ENCODE data around the gene ATXN1. TPM values are rescaled to one million over a fixed set of nuclear protein-coding genes. Genes with fewer than 3 reads are reported as not detected.

ATXN1 gene
- total RNA-seq, 1 donor from 2014 or later: 107 TPM

- Mint-ChIP-seq H3K27me3 (ENCODE audit: insufficient read depth) (no peaks in the 10 kb centered on the region), H3K4me3 (no peak overlapping the region), H3K4me1 (ENCODE audit: low read depth) (peaks cover 90% of the 10 kb centered on the region), H3K36me3 (ENCODE audit: low read depth) (peaks cover 57% of the 10 kb centered on the region), H3K9me3 (no peaks in the 10 kb centered on the region), H3K27ac (no peak overlapping the region)
- intact Hi-C loops (cut with micrococcal nuclease): no loop called here
- no peak for DNase-seq (ENCODE audit: low spot score)
Measured at GRCh38 chr6:16490616-16491015, 270.6 kb downstream of the ATXN1 start.

GRCh38 chr6:16488813-16489212 lies 272.4 kb downstream of the ATXN1 start:
- H3K27ac Mint-ChIP-seq: peak overlapping the region; percentile 79
- H3K36me3 Mint-ChIP-seq (ENCODE audit: low read depth): peaks cover 59% of the 10 kb centered on the region
- H3K4me1 Mint-ChIP-seq (ENCODE audit: low read depth): peaks cover 90% of the 10 kb centered on the region
- intact Hi-C loops (cut with micrococcal nuclease): loop anchor here (10.0 kb wide), 1 partner anchor 714 kb away; no protein-coding TSS in a partner anchor
- no peaks in the 10 kb centered on the region for H3K27me3 Mint-ChIP-seq (ENCODE audit: insufficient read depth)
- no peaks in the 10 kb centered on the region for H3K9me3 Mint-ChIP-seq
- no peak for DNase-seq (ENCODE audit: low spot score)
- H3K4me3 Mint-ChIP-seq: no peak overlapping the region

- intact Hi-C loops (cut with micrococcal nuclease): loop anchor here (10.0 kb wide), 1 partner anchor 713 kb away; no protein-coding TSS in a partner anchor
- Mint-ChIP-seq H3K27ac (peak overlapping the region; percentile 32), H3K36me3 (ENCODE audit: low read depth) (peaks cover 56% of the 10 kb centered on the region), H3K27me3 (ENCODE audit: insufficient read depth) (no peaks in the 10 kb centered on the region), H3K4me1 (ENCODE audit: low read depth) (peaks cover 90% of the 10 kb centered on the region), H3K4me3 (peak overlapping the region; percentile 25), H3K9me3 (no peaks in the 10 kb centered on the region)
- DNase-seq (ENCODE audit: low spot score): no peak
Measured at GRCh38 chr6:16487996-16488674, 273.1 kb downstream of the ATXN1 start.

- H3K36me3 Mint-ChIP-seq (ENCODE audit: low read depth): peaks cover 50% of the 10 kb centered on the region
- intact Hi-C loops (cut with micrococcal nuclease): loop anchor here (10.0 kb wide), 1 partner anchor 712 kb away; no protein-coding TSS in a partner anchor
- H3K4me1 Mint-ChIP-seq (ENCODE audit: low read depth): peaks cover 95% of the 10 kb centered on the region
- H3K27ac Mint-ChIP-seq: peak overlapping the region; percentile 86
- no peaks in the 10 kb centered on the region for H3K27me3 Mint-ChIP-seq (ENCODE audit: insufficient read depth)
- no peak for DNase-seq (ENCODE audit: low spot score)
- peak overlapping the region; percentile 23 for H3K4me3 Mint-ChIP-seq
- H3K9me3 Mint-ChIP-seq: no peaks in the 10 kb centered on the region
Measured at GRCh38 chr6:16486661-16487060, 274.6 kb downstream of the ATXN1 start.

- Mint-ChIP-seq H3K4me3 (peak overlapping the region; percentile 72), H3K27me3 (ENCODE audit: insufficient read depth) (no peaks in the 10 kb centered on the region), H3K36me3 (ENCODE audit: low read depth) (peaks cover 55% of the 10 kb centered on the region), H3K27ac (peak overlapping the region; percentile 97), H3K9me3 (peaks cover 4% of the 10 kb centered on the region), H3K4me1 (ENCODE audit: low read depth) (peaks cover 90% of the 10 kb centered on the region)
- intact Hi-C loops (cut with micrococcal nuclease): loop anchor here (1.0 to 10.0 kb wide), 9 partner anchors 20 to 709 kb away; no protein-coding TSS in a partner anchor
- DNase-seq (ENCODE audit: low spot score): peak; percentile 50
Measured at GRCh38 chr6:16483315-16483875, 277.9 kb downstream of the ATXN1 start.

- DNase-seq (ENCODE audit: low spot score): no peak
- intact Hi-C loops (cut with micrococcal nuclease): loop anchor here (1.0 to 10.0 kb wide), 9 partner anchors 20 to 708 kb away; no protein-coding TSS in a partner anchor
- H3K9me3 Mint-ChIP-seq: peaks cover 4% of the 10 kb centered on the region
Measured at GRCh38 chr6:16482702-16483314, 278.5 kb downstream of the ATXN1 start.

GRCh38 chr6:16481697-16482399 lies 279.4 kb downstream of the ATXN1 start:
- DNase-seq (ENCODE audit: low spot score): peak; percentile 74
- Mint-ChIP-seq H3K36me3 (ENCODE audit: low read depth) (peaks cover 53% of the 10 kb centered on the region), H3K4me3 (peak overlapping the region; percentile 56), H3K27me3 (ENCODE audit: insufficient read depth) (no peaks in the 10 kb centered on the region), H3K27ac (peak overlapping the region; percentile 97), H3K9me3 (peaks cover 4% of the 10 kb centered on the region), H3K4me1 (ENCODE audit: low read depth) (peaks cover 89% of the 10 kb centered on the region)
- intact Hi-C loops (cut with micrococcal nuclease): loop anchor here (1.0 to 10.0 kb wide), 6 partner anchors 9 to 707 kb away; no protein-coding TSS in a partner anchor

More at GRCh38 chr6:16482702-16483314, 278.5 kb downstream of the ATXN1 start:
- Mint-ChIP-seq H3K36me3 (ENCODE audit: low read depth) (peaks cover 54% of the 10 kb centered on the region), H3K4me3 (peak overlapping the region; percentile 72), H3K27ac (peak overlapping the region; percentile 97), H3K4me1 (ENCODE audit: low read depth) (peaks cover 89% of the 10 kb centered on the region), H3K27me3 (ENCODE audit: insufficient read depth) (no peaks in the 10 kb centered on the region)

- Mint-ChIP-seq H3K4me3 (peak overlapping the region; percentile 56), H3K27ac (peak overlapping the region; percentile 97), H3K27me3 (ENCODE audit: insufficient read depth) (no peaks in the 10 kb centered on the region), H3K9me3 (peaks cover 4% of the 10 kb centered on the region), H3K36me3 (ENCODE audit: low read depth) (peaks cover 49% of the 10 kb centered on the region), H3K4me1 (ENCODE audit: low read depth) (peaks cover 89% of the 10 kb centered on the region)
- intact Hi-C loops (cut with micrococcal nuclease): loop anchor here (1.0 to 10.0 kb wide), 5 partner anchors 8 to 706 kb away; no protein-coding TSS in a partner anchor
- no peak for DNase-seq (ENCODE audit: low spot score)
Measured at GRCh38 chr6:16480763-16481560, 280.3 kb downstream of the ATXN1 start.

GRCh38 chr6:16477367-16478149 lies 283.7 kb downstream of the ATXN1 start:
- Mint-ChIP-seq H3K36me3 (ENCODE audit: low read depth) (peaks cover 50% of the 10 kb centered on the region), H3K4me3 (no peak overlapping the region), H3K9me3 (peaks cover 12% of the 10 kb centered on the region), H3K4me1 (ENCODE audit: low read depth) (peaks cover 84% of the 10 kb centered on the region), H3K27me3 (ENCODE audit: insufficient read depth) (no peaks in the 10 kb centered on the region), H3K27ac (peak overlapping the region; percentile 68)
- no peak for DNase-seq (ENCODE audit: low spot score)
- intact Hi-C loops (cut with micrococcal nuclease): no loop called here

GRCh38 chr6:16476861-16477260 lies 284.4 kb downstream of the ATXN1 start:
- H3K4me1 Mint-ChIP-seq (ENCODE audit: low read depth): peaks cover 84% of the 10 kb centered on the region
- H3K27ac Mint-ChIP-seq: peak overlapping the region; percentile 68
- peaks cover 52% of the 10 kb centered on the region for H3K36me3 Mint-ChIP-seq (ENCODE audit: low read depth)
- H3K27me3 Mint-ChIP-seq (ENCODE audit: insufficient read depth): no peaks in the 10 kb centered on the region
- no peak for DNase-seq (ENCODE audit: low spot score)
- intact Hi-C loops (cut with micrococcal nuclease): no loop called here
- peaks cover 12% of the 10 kb centered on the region for H3K9me3 Mint-ChIP-seq
- no peak overlapping the region for H3K4me3 Mint-ChIP-seq

GRCh38 chr6:16475494-16475781 lies 285.8 kb downstream of the ATXN1 start:
- H3K36me3 Mint-ChIP-seq (ENCODE audit: low read depth): peaks cover 52% of the 10 kb centered on the region
- H3K27ac Mint-ChIP-seq: peak overlapping the region; percentile 93
- DNase-seq (ENCODE audit: low spot score): no peak
- H3K27me3 Mint-ChIP-seq (ENCODE audit: insufficient read depth): no peaks in the 10 kb centered on the region
- H3K4me3 Mint-ChIP-seq: no peak overlapping the region
- intact Hi-C loops (cut with micrococcal nuclease): loop anchor here (1.0 to 2.0 kb wide), 7 partner anchors 23 to 285 kb away; partner anchors contain the start of gene ATXN1
- H3K9me3 Mint-ChIP-seq: peaks cover 12% of the 10 kb centered on the region
- H3K4me1 Mint-ChIP-seq (ENCODE audit: low read depth): peaks cover 82% of the 10 kb centered on the region

All from activated T-helper 1 cell treated with anti-CD3 and anti-CD28 coated beads, Interleukin-12 subunit alpha, Interleukin-12 subunit beta, Interleukin-2, Interleukin-4 antibody, amounts not matched to agents 30 ng/mL and 10 ng/mL and 1 ng/mL, durations not matched to agents 14 hours and 24 hours and 36 hours (primary cell).